PC-3 (cell line): ENCODE results near the gene KIAA0930.

Experiments used
- CTCF ChIP-seq: fragments of 300-600 bp; sonication (generic); conservative IDR thresholded peaks from 2 replicates; pipeline ENCODE4 v1.5.1; 2017; ENCODE audit warnings: antibody characterized with exemption, low read depth, mild to moderate bottlenecking, low read length
- EZH2 ChIP-seq: fragments of 300-600 bp; sonication (generic); IDR thresholded peaks from one replicate; pipeline ENCODE4 v1.6.1; 2017; ENCODE audit warnings: antibody characterized with exemption, mild to moderate bottlenecking, low read length; ENCODE audit not compliant: unreplicated experiment
- EZH2phosphoT487 ChIP-seq: fragments of 300-600 bp; sonication (generic); IDR thresholded peaks from 2 replicates; pipeline ENCODE4 v1.6.1; 2018; ENCODE audit warnings: mild to moderate bottlenecking, antibody characterized with exemption, low read length, borderline replicate concordance

GRCh38 chr22:45235851-45236342 is 4.8 kb downstream of the KIAA0930 start:
- TF ChIP-seq EZH2 (no peak), CTCF (no peak), EZH2phosphoT487 (no peak)
